NCI-H2171 (cell line): ENCODE results near the gene ACLY.
"Not testable (repeated sequence)": the region's sequence is repeated elsewhere in the genome, so short reads cannot be mapped to it uniquely, and the experiment has no call there.

Source experiments
- DNase-seq: peaks from one replicate; lab custom pipeline; 2025; lab: John Stamatoyannopoulos, UW

Gene ACLY

DNA sequence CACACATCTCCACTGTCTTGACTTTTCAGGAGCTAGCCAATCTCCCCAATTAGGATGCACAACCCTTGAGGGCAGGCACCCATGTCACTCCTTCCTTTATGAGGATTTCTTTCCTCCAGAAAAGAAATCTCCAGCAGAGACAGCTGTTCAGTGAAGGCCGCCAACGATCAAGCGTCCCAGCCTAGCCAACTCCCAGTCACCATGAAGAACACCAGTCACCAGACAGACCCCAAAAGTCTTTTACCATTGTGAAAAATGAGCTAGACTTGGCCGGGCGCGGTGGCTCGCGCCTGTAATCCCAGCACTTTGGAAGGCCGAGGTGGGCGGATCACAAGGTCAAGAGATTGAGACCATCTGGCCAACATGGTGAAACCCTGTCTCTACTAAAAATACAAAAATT is 88.8 kb downstream of the ACLY start:
- not testable (repeated sequence) for DNase-seq

DNA sequence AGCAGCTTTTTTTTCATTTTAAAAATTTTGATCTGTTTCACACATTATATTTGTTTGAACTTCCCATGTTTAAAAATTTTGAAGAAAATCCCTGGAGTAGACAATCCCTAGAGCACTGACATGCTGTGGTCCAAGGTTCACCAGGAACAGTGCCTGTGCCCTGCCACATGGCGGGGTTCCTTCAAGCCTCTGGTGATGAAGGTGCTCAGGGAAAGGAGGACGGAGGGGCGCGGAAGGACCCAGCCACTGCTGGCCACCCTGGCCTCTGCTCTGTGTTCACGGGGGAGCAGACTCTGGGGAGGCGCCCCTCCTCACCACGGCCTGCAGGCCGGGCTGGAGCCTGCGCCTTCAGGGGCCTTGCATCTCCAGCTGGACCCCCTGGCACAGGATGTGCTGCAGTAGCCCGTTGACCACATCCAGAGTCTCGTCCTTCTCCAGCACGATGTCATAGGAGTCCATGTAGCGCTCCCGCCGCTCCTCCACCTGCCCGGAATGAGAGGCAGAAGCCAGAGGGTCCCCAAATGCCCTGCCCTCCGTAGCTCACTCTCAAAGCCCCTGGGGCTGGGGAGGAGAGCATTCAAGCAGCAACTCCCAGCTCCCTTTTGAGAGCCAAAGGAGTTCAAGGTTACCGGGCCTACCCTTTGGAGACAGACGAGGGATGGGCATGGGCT is 93.4 kb downstream of the ACLY start:
- no peak for DNase-seq

DNA sequence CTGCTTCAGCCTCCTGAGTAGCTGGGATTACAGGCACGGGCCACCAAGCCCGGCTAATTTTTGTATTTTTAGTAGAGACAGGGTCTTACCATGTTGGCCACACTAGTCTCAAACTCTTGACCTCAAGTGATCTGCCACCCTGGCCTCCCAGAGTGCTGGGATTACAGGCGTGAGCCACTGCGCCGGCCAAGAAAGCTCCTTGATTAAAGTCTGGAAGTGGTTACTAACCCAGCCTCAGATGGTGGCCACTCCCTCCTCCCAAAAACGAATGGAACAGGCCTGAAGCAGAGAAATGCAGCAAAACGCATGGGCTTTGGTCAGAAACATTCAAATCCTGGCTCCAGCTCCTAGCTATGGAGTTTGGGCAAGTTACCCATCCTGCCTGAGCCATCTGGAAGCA is 94.7 kb downstream of the ACLY start:
- no peak for DNase-seq

DNA sequence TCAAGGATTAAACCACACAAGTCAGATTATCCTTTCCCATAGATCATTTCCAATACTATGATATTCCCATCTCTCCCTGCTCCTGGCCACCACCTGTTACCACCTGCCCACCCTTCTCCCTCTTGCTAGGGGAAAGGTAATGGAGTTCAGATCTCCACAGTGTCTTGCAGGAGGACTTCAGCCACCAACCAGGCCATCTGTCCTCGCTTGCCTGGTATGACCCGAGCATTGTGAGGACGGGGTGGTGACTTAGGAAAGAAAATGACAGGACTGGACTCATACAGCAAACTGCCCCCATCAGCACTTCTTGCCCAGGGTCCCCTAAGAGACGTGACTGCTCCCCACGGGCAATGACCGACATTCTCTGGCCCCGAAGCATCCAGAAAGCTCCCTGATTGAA is 95.2 kb downstream of the ACLY start:
- DNase-seq: no peak

DNA sequence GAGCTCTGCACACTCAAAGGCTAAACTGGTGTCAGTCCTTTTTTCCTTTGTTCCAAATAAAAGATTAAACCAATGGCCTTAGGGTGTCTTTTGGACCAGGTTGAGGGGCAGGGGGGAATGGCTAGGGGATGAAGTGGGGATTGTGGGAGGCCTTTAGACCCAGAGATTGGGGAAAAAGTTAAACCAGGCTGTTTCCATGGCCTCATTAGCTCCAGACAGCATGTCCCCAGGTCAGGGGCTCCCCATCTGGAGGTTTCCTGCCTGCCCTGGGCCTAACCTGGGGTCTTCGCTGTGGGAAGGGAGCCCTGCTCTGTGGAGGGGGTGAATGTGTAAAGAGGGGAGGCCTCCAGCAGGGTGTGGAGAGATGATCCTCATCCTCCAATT is 95.6 kb downstream of the ACLY start:
- no peak for DNase-seq

DNA sequence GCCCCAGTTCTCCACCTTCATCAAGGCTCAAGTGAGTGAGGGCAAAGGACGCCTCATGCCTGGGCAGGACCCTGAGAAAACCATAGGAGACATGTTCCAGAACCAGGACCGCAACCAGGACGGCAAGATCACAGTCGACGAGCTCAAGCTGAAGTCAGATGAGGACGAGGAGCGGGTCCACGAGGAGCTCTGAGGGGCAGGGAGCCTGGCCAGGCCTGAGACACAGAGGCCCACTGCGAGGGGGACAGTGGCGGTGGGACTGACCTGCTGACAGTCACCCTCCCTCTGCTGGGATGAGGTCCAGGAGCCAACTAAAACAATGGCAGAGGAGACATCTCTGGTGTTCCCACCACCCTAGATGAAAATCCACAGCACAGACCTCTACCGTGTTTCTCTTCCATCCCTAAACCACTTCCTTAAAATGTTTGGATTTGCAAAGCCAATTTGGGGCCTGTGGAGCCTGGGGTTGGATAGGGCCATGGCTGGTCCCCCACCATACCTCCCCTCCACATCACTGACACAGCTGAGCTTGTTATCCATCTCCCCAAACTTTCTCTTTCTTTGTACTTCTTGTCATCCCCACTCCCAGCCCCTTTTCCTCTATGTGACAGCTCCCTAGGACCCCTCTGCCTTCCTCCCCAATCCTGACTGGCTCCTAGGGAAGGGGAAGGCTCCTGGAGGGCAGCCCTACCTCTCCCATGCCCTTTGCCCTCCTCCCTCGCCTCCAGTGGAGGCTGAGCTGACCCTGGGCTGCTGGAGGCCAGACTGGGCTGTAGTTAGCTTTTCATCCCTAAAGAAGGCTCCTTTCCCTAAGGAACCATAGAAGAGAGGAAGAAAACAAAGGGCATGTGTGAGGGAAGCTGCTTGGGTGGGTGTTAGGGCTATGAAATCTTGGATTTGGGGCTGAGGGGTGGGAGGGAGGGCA is 96.3 kb downstream of the ACLY start:
- DNase-seq: no peak

DNA sequence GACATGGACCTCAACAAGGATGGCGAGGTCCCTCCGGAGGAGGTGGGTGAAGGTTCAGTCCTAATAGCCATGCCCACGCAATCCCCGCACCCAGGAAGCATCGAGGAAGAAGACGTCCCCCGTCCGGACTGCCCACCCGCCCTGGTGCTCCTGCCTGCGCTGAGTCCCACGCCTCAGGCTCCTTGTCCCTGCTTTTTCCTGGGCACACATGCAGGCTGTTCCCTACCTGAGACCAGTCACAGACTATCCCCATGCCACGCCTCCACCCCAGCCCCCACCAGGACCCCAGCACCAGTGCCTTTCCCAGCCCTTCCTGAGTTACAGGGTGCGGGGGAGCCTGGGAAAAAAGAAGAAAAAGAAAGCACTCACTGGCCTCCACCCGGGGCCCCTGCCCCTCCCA is 97.0 kb downstream of the ACLY start:
- no peak for DNase-seq

DNA sequence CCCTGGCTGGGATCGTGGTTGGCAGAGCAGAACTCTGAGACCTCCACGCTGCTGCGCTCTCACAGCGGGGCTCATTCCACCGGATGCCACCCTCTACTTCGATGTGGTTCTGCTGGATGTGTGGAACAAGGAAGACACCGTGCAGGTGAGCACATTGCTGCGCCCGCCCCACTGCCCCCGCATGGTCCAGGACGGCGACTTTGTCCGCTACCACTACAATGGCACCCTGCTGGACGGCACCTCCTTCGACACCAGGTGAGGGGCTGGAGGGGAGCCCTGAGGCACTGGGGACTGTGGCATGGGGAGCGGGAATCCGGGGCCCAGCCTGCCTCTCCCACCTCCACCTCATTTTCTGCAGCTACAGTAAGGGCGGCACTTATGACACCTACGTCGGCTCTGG is 100.7 kb downstream of the ACLY start:
- DNase-seq: no peak
